Measurements from ENCODE around the gene CBFA2T2.

CBFA2T2 gene

DNA sequence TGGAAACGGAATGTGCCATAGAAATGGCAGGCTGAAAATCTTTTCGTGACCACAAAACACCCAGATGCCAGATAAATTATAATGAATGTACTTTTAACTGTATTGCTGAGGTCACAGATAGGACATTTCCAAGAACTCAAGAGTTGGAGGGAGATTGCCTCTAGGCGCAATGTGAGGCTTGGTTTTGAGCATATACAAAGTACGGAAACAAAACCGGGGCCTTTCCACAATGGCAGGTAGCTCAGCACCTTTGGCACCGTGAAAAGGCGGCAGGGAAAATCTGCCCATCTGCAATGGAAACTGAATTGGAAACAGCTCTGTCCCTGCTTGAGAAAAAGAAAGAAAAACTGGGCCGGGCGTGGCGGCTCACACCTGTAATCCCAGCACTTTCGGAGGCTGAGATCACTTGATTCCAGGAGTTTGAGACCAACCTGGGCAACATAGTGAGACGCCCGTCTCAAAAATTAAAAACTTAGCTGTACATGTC is 161.7 kb downstream of the CBFA2T2 start:
- DNase-seq (ENCODE audit: low spot score), result no peak

GRCh38 chr20:33653218-33653899 is 163.5 kb downstream of the CBFA2T2 start:
- peak; percentile 88 for DNase-seq (ENCODE audit: low spot score)

DNA sequence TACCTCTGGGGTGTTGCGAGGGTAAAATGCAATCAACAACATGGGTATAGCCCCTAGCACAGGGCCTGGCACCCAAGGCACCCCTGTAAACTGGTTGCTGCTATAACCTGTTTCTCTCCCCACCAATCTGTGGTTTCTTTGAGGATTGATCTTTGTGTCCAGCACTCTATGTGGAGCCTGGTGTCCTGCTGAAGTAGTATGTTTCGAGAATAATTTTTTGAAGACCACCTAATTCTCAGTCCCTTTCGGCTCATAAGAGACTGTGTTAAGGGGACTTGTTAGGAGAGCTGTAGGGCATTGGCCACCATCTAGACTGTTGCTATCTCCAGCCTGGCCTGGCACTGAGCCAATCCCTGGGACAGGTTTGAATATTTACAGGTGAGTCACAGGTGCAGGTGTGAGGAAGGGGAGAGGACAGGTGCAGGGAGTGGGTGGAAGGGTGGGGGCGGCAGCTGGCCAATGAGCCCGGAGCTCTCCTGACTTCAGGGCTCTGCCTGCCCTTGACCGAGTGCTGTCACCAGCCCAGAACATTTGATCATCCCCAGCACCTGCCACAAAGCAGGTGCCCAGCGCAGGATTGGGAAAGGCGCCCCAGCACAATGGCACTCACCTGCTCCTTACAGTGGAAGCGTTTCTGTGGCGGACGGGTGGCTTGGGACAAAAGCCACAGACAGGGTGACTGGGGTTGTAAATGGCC is 164.2 kb downstream of the CBFA2T2 start:
- no peak for DNase-seq (ENCODE audit: low spot score)

GRCh38 chr20:33654680-33655161 is 164.8 kb downstream of the CBFA2T2 start:
- DNase-seq (ENCODE audit: low spot score), result no peak

DNA sequence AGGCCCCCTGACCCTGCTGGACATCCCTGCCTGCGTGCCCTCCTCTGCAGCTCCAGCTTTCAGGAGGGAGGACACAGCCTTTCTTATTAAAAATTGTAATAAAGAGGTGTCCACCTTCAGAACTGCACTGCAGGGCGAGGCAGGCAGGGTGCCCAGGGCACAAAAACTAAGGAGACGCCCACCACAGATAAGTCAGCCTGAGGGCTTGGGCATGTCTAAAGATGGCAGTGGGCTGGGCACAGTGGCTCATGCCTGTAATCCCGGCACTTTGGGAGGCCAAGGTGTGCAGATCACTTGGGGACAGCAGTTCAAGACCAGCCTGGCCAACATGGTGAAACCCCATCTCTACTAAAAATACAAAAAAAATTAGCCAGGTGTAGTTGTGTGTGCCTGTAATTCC is 165.3 kb downstream of the CBFA2T2 start:
- DNase-seq (ENCODE audit: low spot score), result no peak

DNA sequence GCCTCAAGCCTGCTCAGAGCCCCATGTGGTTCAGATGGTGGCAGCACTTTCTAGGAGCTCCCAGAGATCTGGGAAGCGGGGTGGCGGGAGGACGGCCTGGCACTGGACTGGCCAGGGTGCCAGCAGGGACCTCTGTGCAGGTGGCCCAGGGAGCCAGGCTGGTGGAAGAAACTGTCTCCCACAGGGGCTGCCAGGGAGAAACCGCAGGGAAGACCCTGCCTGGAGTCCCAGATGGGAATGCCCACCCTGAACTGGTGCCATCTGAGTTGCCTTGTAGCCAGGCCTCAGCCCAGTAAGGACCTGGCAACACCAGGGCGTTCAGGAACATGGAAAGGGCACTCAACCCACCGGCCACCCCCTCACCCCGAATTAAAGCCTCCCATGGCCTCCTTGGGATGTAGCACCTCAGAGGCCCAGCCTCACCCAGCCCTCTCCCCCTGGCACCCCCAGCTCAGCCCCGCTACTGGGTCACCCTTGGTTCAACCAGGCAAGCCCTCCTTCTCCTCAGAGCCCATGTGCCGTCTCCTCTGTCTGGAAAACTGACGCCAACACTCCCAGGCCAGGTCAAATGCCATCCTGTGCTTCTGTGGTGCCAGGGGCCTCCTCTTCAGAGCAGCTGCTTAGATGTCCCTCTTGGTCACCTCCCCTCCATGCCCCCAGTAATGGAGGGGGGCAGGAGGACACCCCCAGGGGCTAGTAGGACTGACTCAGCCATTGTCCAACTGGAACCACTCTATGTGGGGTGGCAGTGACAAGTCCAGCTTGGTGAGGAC is 166.3 kb downstream of the CBFA2T2 start:
- no peak for DNase-seq (ENCODE audit: low spot score)

GRCh38 chr20:33656783-33657703 is 167.1 kb downstream of the CBFA2T2 start:
- DNase-seq (ENCODE audit: low spot score), result no peak

- DNase-seq (ENCODE audit: low spot score), result no peak
Observed at GRCh38 chr20:33657704-33658095, 167.8 kb downstream of the CBFA2T2 start.

DNA sequence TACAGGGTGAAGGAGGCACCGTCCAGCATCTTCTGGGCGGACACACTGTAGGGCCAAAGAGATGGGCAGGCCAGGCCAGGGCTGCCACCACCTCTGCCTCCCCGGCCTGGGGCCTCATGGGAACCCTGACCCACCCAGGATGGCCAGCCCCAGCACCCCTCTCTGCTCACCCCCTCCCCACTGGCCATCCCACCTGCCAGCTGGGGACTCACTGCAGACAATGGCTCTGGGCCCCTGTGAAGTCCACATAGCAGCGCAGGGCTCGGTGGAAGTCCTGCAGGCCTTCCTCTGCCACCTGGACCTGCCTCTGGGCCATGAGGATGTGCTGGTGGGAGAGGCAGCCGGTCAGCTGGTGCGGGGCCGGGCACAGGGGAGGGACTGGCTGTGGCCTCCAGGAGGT is 168.6 kb downstream of the CBFA2T2 start:
- no peak for DNase-seq (ENCODE audit: low spot score)

- no peak for DNase-seq (ENCODE audit: low spot score)
Observed at GRCh38 chr20:33658929-33659328, 169.0 kb downstream of the CBFA2T2 start.

DNA sequence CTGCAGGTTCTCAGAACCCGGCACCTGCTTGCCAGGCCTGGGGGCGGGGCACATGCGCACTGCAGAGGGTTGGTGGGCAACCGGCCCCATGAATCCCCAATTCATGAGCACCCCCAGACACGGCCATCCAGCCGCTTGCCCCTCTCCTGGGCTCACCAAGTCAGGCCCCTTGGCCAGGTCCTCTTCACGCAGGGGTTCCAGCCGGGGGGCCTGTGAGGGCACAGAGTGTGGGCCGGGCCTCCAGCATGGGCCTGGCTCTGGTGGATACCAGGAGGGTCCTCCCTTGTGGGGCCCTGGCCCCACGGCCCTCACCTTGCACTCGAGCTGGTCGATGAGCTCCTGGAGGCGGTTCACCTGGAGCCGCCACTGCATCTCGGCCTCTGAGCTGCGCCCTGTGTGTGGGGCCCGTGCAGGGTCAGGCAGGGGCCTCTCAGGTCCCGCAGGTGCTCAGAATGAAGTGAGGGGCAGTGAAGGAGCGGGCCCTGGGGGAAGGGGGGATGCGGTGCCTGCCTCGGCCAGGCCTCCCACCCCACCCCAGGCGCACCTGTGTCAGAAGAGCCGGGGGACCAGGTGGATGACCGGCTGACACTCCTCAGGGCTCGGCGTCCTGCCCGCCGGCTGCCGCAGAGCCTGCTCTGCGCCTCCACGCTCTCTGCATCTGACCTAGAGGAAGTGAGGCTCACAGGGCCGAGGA is 169.6 kb downstream of the CBFA2T2 start:
- DNase-seq (ENCODE audit: low spot score), result no peak

- no peak for DNase-seq (ENCODE audit: low spot score)
Observed at GRCh38 chr20:33660035-33660684, 170.3 kb downstream of the CBFA2T2 start.

GRCh38 chr20:33660685-33661058 is 170.8 kb downstream of the CBFA2T2 start:
- no peak for DNase-seq (ENCODE audit: low spot score)

DNA sequence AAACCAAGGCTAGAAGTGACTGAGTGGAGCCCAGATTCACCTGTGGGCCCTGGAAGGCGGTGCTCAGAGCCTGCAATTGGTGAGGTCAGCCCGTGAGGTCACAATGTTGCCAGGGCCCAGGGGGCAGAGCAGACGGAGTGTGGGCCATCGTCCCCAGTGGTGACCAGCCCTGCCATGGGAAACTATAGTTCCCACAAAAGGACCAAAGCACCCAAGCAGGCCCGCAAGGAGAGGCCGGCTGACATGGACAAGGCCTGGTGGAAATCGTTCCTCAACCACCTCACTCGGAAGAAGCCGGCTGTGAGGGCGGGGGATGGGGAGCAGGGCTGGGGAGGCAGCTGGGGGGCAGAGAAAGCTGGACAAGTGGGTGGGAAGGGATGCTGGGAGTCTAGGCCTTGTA is 172.3 kb downstream of the CBFA2T2 start, which contains the start of gene C20orf144:
Gene C20orf144, plus strand, starts transcription at position 156 of the 400 bp plus-strand sequence. Its CDS starts 19 bp downstream, at position 175.
- no peak for DNase-seq (ENCODE audit: low spot score)

DNA sequence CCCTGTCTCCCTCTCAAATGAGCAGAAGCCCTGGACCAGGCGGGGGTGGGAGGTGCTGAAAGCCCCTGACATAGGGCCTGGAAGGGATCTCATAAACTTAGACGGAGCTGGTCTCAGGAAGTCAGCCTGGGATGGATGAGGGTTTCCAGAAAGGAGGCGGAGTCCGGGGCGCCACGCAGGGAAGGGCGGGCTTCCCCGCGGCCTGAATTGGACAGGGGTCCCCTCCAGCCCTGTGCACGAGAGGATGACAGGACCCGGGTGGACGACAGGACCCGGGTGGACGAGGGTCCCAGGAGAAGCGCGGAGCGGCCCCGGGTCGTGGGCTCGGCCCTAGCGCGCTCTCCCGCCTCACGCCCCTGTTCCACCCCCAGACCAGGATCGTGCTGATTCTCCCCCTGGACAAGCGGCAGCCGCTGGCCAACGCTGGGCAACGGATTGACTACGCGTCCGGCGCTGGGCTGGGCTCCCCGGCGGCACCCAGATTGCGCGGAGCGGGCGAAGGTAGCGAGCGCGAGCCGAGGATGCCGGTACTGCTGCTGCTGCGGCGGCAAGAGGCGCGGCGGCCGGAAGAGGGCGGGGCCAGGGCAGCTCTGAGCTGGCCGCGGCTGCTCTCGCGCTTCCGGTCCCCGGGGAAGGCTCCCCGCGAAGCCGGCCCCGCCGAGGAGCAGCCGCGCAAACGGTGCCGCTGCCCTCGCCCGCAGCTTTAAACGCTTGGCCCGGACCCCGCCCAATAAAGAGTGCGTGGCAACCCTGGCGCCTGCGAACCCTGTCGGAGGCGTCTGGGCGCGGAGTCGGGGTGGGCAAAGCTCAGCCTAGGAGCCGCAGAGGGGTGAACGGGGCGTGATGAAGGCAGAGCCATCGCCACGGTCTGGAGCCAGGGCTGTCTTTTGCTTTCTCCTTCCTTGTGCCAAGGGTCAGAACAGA is 173.5 kb downstream of the CBFA2T2 start:
- DNase-seq (ENCODE audit: low spot score), result peak; percentile 93

DNA sequence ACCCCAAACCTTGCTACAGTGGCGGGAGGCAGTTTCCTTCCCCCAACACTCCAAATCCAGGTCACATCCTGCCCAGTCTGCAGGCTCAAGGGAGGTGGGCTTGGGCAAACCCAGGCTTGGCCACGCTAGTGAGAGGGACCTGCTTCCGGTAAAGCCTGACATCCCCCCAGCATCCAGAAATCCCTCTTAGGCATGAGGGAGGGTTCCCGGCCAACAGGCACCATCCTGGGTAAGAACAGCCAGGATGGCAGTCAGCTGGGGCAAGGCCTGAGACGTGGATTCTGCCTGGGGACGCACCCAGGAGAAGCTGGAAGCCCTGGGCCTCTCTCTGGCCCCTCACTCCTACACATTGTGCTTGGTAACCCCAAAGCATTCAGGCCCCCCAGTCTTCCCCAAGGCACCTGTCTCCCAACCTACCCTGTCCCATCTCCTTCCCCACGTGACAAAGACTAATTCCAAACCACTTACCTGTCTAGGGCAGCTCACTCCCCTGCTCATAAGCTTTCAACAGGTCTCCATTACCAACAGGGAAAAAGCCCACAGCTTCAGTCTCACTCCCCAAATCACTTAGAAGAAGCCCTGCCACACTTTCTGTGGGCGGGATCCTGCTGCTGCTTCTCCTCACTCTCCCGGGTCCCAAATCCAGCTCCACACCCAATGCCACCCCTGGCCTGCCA is 174.3 kb downstream of the CBFA2T2 start:
- DNase-seq (ENCODE audit: low spot score), result no peak

- no peak for DNase-seq (ENCODE audit: low spot score)
Observed at GRCh38 chr20:33664762-33665144, 174.9 kb downstream of the CBFA2T2 start.
